Caco-2 (cell line): Measurements from ENCODE around the gene TTLL9. TPM values are rescaled to one million over a fixed set of nuclear protein-coding genes. Genes with fewer than 3 reads are reported as not detected.
A peak's percentile ranks its signal among the peaks of the same experiment; 100 is the strongest.

Experiments
- BruUV-seq: library from RNA; stranded (reverse); fragments of 400-500 nt; replicated peaks from 2 replicates; lab custom pipeline; 2021; lab: Mats Ljungman, UMichigan
- CTCF ChIA-PET: fragments of 300-600 bp; sonication (Branson Sonifier 250); formaldehyde crosslinking; loops from one replicate; lab custom pipeline; 2022; ENCODE audit warnings: antibody characterized with exemption; lab: Charles Lee
- POLR2A ChIA-PET: fragments of 300-600 bp; sonication (Branson Sonifier 250); formaldehyde crosslinking; loops from one replicate; lab custom pipeline; 2022; ENCODE audit warnings: antibody characterized with exemption; lab: Charles Lee
- DNase-seq, 2 experiments: peaks; one replicate each; pipeline versions ENCODE4 v3.0.0 to v3.0.0-alpha.2; 2020 to 2022
- H3K27me3 ChIP-seq: replicated peaks from 2 replicates; pipeline ENCODE4 v1.6.0; 2011; ENCODE audit warnings: low read length; ENCODE audit not compliant: control insufficient read depth, insufficient read depth
- H3K36me3 ChIP-seq: 2 replicates; pipeline ENCODE4 v1.5.1; 2011; ENCODE audit warnings: low read length; ENCODE audit not compliant: control insufficient read depth, insufficient read depth
- H3K4me1 ChIP-seq: fragments of 250-450 bp; sonication (Bioruptor Pico); 2 replicates; pipeline ENCODE4 v1.5.1; 2020; ENCODE audit warnings: mild to moderate bottlenecking
- H3K4me3 ChIP-seq: 2 replicates; pipeline ENCODE4 v1.5.1; 2011; ENCODE audit warnings: low read depth, mild to moderate bottlenecking, control low read depth, low read length
- H3K9me3 ChIP-seq: fragments of 250-450 bp; sonication (Bioruptor Pico); 2 replicates; pipeline ENCODE4 v1.5.1; 2020; ENCODE audit warnings: mild to moderate bottlenecking, moderate library complexity
- H3K27ac Mint-ChIP-seq: one replicate; pipeline ENCODE4 v1.8.0; 2022; ENCODE audit warnings: mixed read lengths; ENCODE audit not compliant: unreplicated experiment
- H3K27me3 Mint-ChIP-seq: one replicate; pipeline ENCODE4 v1.8.0; 2022; ENCODE audit warnings: mixed read lengths; ENCODE audit not compliant: insufficient read depth, unreplicated experiment
- H3K36me3 Mint-ChIP-seq: one replicate; pipeline ENCODE4 v1.8.0; 2022; ENCODE audit warnings: mild to moderate bottlenecking, mixed read lengths; ENCODE audit not compliant: insufficient read depth, unreplicated experiment
- H3K4me1 Mint-ChIP-seq: one replicate; pipeline ENCODE4 v1.8.0; 2022; ENCODE audit warnings: low read depth, mixed read lengths; ENCODE audit not compliant: unreplicated experiment
- H3K4me3 Mint-ChIP-seq: one replicate; pipeline ENCODE4 v1.8.0; 2022; ENCODE audit warnings: mild to moderate bottlenecking, moderate library complexity, mixed read lengths; ENCODE audit not compliant: unreplicated experiment
- H3K9me3 Mint-ChIP-seq: one replicate; pipeline ENCODE4 v1.8.0; 2022; ENCODE audit warnings: mixed read lengths; ENCODE audit not compliant: unreplicated experiment
- intact Hi-C: fragments of 100-400 bp; cut with micrococcal nuclease; formaldehyde crosslinking; loops from one replicate; pipeline ENCODE4 v1.10.0; 2022; ENCODE audit not compliant: unreplicated experiment
- total RNA-seq: library from RNA; stranded (reverse); gene quantifications from 2 replicates; pipeline ENCODE4 v1.2.3, GENCODE V29; 2022
- TF ChIP-seq, protein P1 (sequence below), 2 experiments: fragments of 200-600 bp in 1 of 2; IDR thresholded peaks; 1 replicate in 1 of 2; 2 replicates in 1 of 2; pipeline versions ENCODE4 v1.5.1 to v1.8.0; 2011 to 2022; ENCODE audit warnings: antibody characterized with exemption in 1 of 2, control low read depth in 1 of 2, inconsistent platforms in 1 of 2, low read depth in 1 of 2, low read length in 1 of 2, mild to moderate bottlenecking in 1 of 2, moderate library complexity in 1 of 2; ENCODE audit not compliant: insufficient read depth in 1 of 2, severe bottlenecking in 1 of 2, unreplicated experiment in 1 of 2

The TTLL9 gene
- total RNA-seq, 1 experiment from 2014 or later: not detected

DNA sequence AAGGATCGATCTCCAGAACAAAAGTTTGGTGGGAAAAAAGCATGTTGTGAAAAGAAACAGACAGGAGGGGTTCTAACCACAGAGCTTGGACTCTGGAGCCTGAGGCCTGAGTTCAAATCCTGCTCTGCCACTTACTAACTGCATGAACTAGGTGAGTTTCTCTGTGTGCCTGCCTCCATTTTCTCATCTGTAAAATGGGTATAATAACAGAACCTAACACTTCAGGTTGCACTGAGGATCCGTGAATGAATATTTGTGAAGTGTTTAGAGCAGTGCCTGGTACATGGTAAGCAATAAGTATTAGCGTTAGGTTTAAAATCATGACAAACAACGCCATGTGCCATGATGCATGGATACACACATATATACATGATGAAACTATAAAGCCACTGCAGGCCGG lies 36.6 kb downstream of the TTLL9 start:
- H3K9me3 Mint-ChIP-seq: no peaks in the 10 kb centered on the region
- H3K4me3 Mint-ChIP-seq: no peak overlapping the region
- ChIA-PET CTCF (no interaction called here), POLR2A (no interaction called here)
- no peak overlapping the region for H3K4me3 ChIP-seq
- BruUV-seq: no TSS peak
- no peaks in the 10 kb centered on the region for H3K4me1 Mint-ChIP-seq
- DNase-seq: no peak
- H3K27ac Mint-ChIP-seq: no peak overlapping the region
- peaks cover 7% of the 10 kb centered on the region for H3K27me3 Mint-ChIP-seq
- H3K4me1 ChIP-seq: no peaks in the 10 kb centered on the region
- intact Hi-C loops: no loop called here
- no peaks in the 10 kb centered on the region for H3K9me3 ChIP-seq
- no peaks in the 10 kb centered on the region for H3K36me3 ChIP-seq
- no peaks in the 10 kb centered on the region for H3K27me3 ChIP-seq
- no peaks in the 10 kb centered on the region for H3K36me3 Mint-ChIP-seq
- TF ChIP-seq, protein P1, sequence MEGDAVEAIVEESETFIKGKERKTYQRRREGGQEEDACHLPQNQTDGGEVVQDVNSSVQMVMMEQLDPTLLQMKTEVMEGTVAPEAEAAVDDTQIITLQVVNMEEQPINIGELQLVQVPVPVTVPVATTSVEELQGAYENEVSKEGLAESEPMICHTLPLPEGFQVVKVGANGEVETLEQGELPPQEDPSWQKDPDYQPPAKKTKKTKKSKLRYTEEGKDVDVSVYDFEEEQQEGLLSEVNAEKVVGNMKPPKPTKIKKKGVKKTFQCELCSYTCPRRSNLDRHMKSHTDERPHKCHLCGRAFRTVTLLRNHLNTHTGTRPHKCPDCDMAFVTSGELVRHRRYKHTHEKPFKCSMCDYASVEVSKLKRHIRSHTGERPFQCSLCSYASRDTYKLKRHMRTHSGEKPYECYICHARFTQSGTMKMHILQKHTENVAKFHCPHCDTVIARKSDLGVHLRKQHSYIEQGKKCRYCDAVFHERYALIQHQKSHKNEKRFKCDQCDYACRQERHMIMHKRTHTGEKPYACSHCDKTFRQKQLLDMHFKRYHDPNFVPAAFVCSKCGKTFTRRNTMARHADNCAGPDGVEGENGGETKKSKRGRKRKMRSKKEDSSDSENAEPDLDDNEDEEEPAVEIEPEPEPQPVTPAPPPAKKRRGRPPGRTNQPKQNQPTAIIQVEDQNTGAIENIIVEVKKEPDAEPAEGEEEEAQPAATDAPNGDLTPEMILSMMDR (IDR thresholded peaks at IDR 0.05; ENCODE audit: insufficient read depth in 1 of 2, low read depth in 1 of 2, low read length in 1 of 2, severe bottlenecking in 1 of 2, unreplicated experiment in 1 of 2): no peak

DNA sequence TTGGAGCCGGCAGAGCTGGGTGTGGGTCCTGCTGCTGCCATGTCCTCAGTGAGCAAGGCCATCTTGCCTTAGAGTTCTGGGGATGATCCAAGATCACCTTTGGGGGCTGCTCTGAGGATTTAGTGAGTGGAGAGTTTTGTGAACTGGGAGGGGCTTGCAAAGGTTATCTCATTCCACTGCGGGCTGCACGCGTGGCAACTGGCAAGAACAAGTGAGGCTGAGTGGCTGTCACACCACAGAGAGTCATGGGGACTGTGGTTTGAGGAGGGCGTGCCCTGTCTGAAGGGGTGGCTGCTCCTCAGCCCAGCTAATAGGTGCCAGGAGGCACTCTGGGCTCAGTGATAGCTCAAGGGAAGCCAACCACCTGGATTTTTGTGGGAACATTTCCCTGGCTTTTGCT lies 37.6 kb downstream of the TTLL9 start:
- intact Hi-C loops: no loop called here

DNA sequence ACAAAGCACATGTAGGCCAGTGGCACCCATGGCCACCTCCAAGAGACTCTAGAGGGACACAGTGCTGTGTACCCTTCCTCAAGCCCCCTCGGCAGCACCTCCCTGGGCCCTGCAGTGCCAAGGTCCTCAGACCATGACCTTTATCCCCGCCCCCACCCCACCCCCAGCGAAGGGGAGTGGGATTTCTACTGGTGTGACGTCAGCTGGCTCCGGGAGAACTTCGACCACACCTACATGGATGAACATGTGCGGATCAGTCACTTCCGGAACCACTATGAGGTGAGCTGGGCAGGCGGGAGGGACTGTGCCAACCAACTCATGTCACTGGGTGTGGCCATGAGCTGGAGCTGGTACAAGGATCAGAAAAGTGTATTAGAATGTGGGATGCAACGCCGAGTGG lies 38.0 kb downstream of the TTLL9 start:
- peaks cover under 1% of the 10 kb centered on the region for H3K4me1 Mint-ChIP-seq
- CTCF ChIA-PET: interaction anchor here (0.6 to 1.4 kb wide), 3 partner anchors 44 to 129 kb away, joined by 4 to 9 read pairs (median 5); partner anchors contain the start of gene PDRG1
- POLR2A ChIA-PET: interaction anchor here (0.6 kb wide), 1 partner anchor 110 kb away, joined by 3 read pairs; no protein-coding TSS in a partner anchor
- Histone ChIP-seq H3K4me3 (no peak overlapping the region), H3K27me3 (no peaks in the 10 kb centered on the region), H3K9me3 (no peaks in the 10 kb centered on the region), H3K4me1 (no peaks in the 10 kb centered on the region), H3K36me3 (no peaks in the 10 kb centered on the region)
- TF ChIP-seq, protein P1 (IDR thresholded peaks at IDR 0.05; ENCODE audit: insufficient read depth in 1 of 2, low read depth in 1 of 2, low read length in 1 of 2, severe bottlenecking in 1 of 2, unreplicated experiment in 1 of 2): no peak
- intact Hi-C loops: no loop called here
- peaks cover 5% of the 10 kb centered on the region for H3K27me3 Mint-ChIP-seq
- no peaks in the 10 kb centered on the region for H3K36me3 Mint-ChIP-seq
- H3K4me3 Mint-ChIP-seq: no peak overlapping the region
- peak in 1 of 2 experiments; percentile 39 for DNase-seq
- no peak overlapping the region for H3K27ac Mint-ChIP-seq
- H3K9me3 Mint-ChIP-seq: no peaks in the 10 kb centered on the region
- no TSS peak for BruUV-seq

More for the DNA sequence above, 37.6 kb downstream of the TTLL9 start:
- H3K27ac Mint-ChIP-seq: no peak overlapping the region
- no peaks in the 10 kb centered on the region for H3K36me3 ChIP-seq
- H3K9me3 ChIP-seq: no peaks in the 10 kb centered on the region
- no peaks in the 10 kb centered on the region for H3K9me3 Mint-ChIP-seq
- no peaks in the 10 kb centered on the region for H3K27me3 ChIP-seq
- BruUV-seq: no TSS peak
- H3K4me1 ChIP-seq: no peaks in the 10 kb centered on the region
- DNase-seq: no peak
- H3K4me3 ChIP-seq: no peak overlapping the region
- H3K4me1 Mint-ChIP-seq: no peaks in the 10 kb centered on the region
- H3K4me3 Mint-ChIP-seq: no peak overlapping the region
- TF ChIP-seq, protein P1 (IDR thresholded peaks at IDR 0.05; ENCODE audit: insufficient read depth in 1 of 2, low read depth in 1 of 2, low read length in 1 of 2, severe bottlenecking in 1 of 2, unreplicated experiment in 1 of 2): no peak
- H3K27me3 Mint-ChIP-seq: peaks cover 7% of the 10 kb centered on the region
- ChIA-PET POLR2A (no interaction called here), CTCF (no interaction called here)
- H3K36me3 Mint-ChIP-seq: no peaks in the 10 kb centered on the region
